NCI-H524 treated with DMSO at 0.1 percent for 48 hours (cell line): ENCODE data around the gene CCDC185.

Experiments
- DNase-seq: peaks from one replicate; lab custom pipeline; 2025; lab: John Stamatoyannopoulos, UW

The CCDC185 gene

DNA sequence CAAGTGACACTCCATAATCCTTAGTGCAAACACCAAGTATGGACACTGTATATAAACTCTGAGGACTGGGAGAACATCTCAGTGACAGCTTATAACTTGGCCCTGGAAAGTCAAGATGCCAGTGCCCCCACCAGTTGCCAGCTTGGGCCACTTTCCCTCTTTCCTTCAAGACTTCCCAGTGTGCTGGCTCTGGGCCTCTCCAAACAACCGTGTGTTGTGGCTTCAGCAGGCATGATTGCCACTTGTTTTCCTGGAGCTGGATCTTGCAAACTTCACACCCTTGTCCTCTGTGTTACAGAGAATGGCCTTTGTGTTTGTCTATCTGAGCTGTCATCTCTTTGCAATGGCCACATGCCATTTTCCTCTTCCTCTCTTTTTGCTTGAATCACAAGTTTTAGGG, 37.0 kb downstream of the CCDC185 start:
- DNase-seq, result no peak

DNA sequence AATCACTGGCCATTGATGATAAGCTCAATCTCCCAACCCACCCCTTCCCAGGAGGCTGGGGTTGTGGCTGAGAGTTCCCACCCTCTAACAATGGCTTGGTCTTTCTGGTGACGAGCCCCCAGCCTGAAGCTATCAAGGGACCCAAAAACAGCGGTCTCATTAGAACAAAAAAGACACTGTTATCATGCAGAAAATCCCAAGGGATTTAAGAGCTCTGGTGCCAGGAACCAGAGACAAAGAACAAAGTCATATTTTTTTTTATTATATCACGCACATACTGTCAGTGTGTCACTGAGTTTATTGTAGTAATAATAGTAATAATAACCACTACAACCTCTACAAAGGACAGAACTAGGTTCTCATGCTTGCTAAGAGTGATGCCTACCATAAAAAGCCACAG, 43.9 kb downstream of the CCDC185 start:
- no peak for DNase-seq

DNA sequence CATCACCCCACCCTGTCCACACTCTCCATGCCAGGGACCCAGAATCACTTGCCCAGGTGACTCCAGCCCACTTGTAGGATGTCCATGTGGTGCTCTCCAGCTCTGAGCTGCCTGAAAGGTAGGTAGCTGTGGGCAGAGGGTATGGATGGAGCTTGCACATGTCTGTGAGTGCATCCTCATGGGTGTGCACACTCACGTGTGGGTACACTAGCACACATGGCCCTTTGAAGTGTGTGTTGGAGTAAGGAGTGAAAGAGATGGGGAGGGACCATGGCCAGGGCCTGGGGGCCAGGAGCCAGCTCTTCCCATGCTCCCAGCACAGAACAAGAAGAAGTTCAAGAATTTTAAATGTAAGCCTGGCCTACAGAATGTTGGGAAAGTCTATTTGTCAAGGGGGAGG, 50.2 kb downstream of the CCDC185 start:
- no peak for DNase-seq

DNA sequence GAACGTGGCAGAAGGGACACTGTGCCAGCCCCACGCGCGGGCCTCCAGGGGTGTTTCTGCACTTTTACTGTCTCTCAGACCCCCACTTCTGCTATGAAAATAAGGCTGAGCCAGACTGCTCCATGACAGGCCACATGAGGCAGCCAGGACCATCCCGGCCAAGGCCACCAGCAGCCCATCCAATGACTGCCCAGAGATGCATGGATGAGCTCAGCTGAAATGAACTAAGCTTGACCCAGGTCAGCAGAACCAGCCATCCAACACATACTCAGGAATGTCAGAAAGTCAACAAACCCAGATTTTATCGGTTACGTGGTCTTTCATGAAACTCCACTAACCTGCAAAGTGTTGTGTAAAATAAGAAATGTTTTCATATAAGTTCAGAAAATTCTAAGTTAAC, 51.2 kb downstream of the CCDC185 start:
- no peak for DNase-seq
